Fibroblast of skin of right biceps (primary cell): ENCODE data around the gene MSH5.

ENCODE experiments used
- DNase-seq: peaks from one replicate; pipeline ENCODE4 v3.0.0-alpha.2; 2013

MSH5 gene

DNA sequence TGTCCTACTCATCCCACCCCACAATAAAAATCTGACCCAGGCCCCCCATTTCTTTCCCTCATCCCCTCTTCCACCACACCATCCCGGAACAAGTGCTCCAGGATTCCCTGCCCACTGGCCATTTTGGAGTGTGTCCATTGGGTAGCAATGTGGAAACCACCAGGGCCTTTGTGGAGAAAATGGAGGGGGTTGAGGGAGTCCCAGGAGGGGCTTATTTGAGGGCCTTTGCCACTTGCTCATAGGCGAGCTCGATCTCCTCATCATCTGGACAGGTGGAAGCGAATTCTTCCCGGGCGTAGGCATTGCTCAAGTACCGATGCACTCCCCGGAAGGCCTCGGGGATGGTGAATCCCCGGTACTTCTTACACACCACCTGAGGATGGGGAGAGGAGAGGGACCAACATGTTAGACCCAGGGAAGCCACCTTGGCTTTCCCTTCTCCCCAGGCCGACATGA, 9.1 kb upstream of the MSH5 start:
- DNase-seq = no peak

DNA sequence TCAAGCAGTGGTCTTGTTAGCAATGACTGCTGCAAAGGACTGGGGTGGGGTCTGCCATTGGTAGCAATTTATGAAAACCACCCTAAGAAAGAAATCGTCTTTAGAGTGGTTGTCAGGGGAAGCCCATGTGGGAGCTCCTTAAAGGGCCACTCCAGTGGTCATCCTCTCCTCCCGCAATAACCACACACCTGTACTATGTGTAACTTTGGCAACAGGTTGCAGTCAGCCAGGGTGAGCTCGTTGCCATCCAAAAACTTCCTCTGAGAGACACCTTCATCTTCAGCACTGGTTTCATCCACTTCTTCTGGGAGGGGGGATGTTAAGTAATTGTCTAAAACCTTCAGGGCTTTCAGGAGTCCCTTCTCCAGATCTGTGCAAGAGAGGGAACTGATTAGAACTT, 7.8 kb upstream of the MSH5 start:
- no peak for DNase-seq

DNA sequence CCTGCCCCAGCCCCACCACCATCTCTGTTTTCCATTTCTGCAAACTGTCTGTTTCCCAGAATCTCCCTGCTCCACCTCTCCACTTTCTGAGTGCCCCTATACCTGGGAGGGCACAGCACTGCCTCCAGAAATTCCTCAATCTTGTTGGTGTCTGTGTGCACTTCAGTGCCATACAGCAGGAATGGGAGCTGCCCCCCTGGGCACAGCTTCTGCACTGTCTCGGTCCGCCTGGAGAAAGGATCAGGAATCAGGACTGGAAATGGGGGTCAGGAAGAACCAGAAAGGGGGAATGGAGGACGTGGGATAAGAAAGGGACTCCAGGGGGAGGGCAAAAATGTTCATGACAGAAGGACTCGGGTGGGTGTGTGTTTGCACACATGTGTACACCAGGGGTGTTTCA, 6.1 kb upstream of the MSH5 start:
- DNase-seq = no peak

DNA sequence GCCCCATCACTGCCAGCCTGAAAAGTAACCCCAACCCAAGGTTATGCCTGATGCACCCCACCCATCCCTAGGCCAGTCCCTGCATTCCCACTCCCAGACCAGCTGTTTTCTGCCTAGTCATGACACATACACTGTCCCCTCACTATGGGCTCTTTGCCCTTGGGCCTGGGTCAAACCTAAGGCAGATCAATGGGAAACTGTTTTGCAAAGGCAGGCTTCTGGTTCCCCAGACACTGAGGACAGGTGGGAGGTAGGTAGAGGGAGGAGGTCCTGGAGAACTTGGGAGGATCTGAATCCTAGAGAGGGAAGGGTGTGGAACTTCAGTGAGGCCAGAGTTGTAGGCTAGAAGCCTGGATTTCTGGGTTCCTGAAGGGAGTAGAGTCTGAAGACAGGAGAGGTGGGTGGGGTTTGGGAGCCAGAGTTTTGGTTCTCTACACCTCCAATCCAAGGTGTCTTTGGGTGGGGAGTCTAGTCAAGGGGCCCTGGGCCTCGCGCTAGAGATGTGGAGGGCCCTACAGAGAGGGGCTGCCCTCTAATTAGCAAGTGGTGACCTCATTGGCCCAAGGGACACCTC, 5.5 kb upstream of the MSH5 start:
- DNase-seq = no peak

DNA sequence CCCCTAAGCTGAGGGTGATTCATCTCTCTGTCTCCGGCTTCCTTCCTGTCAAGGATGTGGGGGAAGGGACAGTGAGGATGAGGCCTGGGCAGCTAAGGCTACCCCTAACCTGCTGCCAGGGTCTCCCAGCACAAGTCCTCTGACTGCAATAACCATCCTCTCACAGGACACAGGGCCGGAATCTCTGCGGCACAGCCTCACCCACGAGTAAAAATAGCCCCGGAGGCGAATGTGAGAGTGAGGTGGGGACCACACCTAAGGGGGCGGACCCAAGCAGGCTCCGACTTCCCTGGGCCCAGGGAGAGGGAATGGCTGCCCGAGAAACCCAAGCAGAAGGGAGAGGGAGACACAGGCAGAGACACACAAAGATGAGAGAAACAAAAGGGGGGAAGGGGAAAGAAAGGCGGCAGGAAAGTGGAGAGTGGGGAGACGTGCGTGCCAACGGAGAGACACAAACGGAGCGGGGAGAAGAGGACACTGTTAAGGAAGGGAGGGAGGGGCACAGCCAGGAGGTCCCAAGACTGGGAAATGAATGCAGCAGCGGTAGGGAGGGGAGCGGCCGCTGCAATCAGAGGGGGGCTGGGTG, 4.9 kb upstream of the MSH5 start:
- peak; percentile 88 for DNase-seq

DNA sequence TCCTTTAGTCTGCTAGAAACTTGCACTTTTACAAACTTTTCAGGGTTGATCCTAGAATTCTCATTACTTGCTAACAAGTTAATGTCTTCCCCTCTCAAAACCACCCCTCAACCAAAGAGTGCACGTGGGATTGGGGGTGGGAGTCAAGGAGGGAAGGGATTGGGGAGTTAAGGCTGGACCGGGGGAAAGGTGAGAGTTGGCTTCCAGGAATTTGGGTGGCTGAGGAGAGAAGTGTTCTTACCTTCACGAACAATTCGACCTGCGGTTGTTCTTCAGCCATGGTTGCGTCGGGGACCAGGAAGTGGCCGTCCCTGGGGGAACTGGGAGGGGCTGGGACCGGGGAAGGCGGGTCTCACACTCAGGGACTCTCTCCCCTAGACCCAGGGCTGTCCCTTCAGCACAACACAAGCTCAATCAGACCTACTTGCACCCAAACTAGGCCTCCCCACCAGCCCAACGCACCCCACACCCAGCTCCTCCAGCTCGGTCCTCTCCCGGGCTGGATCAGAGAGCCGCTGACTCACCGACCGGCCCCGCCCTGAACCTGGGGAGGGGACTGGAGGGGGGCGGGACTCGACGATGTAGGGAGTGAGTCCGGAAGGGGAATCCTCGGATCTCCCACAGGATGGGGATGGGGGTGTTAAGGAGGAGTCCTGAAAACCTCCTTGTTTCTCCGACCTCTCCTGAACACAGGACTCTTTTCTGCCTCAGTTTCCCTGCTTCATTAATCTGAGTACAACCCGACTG, 3.6 kb upstream of the MSH5 start, which contains the start of gene CLIC1:
TSS of gene CLIC1 (minus strand) at position 510 of the 747 bp plus-strand sequence. CDS start at position 280, 230 bp downstream.
- DNase-seq = peak; percentile 90

DNA sequence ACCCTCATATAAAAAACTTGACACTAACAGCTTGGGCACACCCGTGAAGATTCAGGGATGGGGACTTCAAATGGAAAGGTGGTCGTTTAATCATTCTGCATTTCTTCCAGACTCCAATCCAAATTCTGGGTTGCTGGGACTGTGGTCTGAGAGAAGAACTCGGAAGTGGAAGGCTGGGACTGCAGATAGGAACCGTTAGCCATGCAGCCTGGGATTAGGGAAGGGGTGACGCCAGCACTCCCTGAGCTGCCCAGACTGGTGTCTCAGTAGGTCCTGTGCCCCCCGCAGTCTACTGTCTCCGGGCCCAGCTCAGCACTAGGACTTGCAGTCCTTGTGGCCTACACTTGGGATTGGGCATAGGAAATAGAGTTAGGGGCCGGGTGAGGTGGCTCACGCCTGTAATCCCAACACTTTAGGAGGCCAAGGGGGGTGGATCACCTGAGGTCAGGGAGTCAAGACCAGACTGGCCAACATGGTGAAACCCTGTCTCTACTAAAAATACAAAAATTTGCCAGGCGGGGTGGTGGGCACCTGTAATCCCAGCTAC, 3.0 kb upstream of the MSH5 start:
- no peak for DNase-seq

DNA sequence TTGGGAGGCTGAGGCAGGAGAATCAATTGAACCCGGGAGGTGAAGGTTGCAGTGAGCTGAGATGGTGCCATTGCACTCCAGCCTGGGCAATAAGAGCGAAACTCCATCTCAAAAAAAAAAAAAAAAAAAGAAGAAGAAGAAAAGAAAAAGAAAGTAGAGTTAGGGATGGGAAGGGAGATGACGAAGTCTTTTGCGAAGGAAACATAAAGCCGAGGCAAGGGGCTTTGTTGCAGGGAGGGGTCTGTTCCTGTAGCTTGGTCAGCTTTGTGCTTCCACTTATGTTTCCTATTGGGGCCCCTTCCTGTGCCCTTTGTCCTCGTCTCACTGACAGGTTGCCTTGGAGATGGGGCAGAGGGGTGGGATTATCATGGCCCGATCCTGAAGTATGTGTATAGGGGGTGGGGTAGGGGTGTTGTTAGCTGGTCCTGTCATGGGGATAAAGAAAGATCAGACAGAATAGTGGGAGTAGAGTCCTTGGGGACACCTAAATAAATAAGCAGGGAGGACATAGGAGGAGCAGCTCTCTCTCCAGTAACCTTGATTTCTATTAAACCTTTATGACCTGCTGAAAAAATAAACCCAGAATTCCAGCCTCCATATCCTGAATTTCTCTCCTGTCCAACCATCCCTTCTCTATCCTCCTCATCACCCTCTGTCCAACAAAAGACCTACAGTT, 2.4 kb upstream of the MSH5 start:
- DNase-seq = no peak

DNA sequence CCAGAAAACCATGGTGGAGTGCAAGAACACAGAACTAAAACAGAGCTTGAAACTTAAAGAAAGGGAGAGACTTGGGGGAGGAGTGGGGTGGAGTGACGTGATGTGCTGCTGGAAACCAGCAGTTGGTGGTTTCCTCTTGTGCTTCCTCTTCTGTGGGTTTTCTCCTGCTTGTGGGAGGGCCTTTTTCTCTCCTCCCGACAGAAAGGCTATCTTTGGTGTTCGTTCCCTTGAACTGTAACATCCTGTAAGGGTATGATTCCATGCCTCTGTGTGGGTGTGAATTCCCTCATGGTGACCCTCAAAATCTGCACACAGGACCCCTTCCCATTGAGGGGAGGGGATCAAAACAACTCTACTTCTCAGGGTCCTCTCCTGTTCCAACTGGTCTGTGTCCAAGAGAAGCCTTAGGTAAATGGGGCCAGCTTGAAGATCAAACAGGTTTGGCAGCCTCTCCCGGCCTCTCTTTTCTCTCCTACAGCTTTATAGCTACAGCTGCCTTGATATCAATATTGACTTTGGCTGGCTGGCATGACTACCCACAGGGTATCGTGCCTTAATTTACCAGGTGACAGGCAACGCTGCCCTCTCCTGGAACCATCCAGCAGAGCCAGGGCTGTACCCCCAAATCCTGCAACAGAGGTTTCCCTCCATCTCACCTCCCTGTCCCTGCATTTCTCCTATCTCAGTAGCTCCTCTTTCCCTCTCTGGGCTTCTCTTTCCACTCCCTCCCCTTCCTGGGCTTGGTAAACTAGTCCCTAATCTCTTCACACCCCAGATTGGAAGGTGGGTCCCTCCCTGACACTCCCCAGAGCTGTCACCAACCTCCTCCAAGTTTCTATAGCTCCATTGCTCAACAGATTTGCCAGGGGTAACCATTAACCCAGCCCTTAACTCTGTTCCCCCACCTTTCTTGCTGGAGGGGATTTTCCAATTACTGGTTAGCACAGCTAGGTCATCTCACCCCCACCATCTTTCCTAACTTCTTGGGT, 1.5 kb upstream of the MSH5 start:
- peak; percentile 86 for DNase-seq

DNA sequence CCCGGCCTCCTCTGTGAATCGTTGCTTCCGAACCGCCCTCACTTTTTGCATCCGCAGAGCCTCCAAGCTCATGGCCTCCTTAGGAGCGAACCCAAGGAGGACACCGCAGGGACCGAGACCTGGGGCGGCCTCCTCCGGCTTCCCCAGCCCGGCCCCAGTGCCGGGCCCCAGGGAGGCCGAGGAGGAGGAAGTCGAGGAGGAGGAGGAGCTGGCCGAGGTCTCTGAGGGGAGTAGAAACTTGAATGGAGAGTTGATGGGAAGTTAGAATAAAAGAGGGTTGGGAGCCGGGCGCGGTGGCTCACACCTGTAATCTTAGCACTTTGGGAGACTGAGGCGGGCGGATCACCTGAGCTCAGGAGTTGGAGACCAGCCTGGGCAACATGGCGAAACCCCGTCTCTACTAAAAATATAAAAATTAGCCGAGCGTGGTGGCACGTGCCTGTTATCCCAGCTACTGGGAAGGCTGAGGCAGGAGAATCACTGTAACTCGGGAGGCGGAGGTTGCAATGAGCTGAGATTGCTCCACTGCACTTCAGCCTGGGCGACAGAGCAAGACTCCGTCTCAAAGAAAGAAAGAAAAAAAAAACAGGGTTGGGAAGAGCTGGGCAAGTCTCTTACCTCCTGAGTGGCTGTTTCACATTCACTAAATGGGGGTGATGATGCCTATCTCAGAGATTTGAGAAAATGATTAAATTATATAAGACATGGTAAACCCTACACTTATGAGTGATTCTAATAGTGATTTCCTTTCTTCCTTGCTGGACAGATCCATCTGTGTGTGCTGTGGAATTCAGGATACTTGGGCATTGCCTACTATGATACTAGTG, 805 bp downstream of the MSH5 start:
- DNase-seq = no peak

DNA sequence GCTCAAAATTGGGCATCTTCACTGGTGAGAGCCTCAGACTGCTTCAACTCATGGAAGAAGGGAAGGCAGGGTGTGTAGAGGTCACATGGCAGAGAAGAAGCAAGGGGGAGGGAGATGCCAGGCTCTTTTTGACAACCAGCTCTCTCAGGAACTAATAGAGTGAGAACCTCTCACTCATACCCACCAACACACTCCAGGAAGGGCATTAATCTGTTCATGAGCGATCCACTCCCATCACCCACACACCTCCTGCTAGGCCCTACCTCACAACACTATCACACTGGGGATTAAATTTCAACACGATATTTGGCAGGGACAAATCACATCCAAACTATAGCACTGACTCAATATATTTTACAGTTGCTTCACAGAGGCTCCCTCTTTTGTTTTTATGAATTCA, 2.0 kb downstream of the MSH5 start:
- DNase-seq = no peak

DNA sequence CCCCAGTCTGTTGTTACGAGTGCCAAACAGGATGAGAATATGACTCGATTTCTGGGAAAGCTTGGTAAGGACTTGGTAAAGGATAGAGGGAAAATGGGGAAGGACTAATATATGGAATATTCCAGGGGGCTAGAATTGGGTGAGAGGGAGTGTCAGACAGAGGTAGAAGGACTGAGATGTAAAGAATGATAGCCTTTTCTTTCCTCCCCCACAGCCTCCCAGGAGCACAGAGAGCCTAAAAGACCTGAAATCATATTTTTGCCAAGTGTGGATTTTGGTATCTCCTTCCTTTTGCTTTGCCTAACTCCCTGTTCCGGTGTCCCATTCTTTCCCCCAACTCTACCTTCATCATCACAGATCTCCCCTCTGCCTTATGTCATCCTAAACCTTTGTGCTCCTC, 3.1 kb downstream of the MSH5 start:
- DNase-seq = no peak

DNA sequence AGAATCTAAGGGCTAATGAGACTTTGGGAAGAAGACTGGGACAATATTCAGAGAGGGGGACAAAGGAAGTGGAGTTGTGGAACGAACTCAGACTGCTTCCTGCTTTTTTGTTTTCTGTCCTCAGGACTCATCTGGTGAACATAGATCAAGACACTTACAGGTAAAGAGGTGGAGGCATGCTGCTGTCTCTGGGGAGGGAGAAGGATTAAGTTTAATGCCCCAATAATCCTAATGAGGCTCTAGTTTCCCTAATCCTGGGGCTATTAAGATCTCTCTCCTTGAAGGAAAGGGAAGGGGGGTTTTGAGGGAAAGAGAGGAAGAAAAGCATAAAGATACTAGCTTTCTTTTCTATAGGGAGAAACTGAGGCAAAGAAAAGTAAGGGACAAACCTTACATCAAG, 4.6 kb downstream of the MSH5 start:
- DNase-seq = no peak

DNA sequence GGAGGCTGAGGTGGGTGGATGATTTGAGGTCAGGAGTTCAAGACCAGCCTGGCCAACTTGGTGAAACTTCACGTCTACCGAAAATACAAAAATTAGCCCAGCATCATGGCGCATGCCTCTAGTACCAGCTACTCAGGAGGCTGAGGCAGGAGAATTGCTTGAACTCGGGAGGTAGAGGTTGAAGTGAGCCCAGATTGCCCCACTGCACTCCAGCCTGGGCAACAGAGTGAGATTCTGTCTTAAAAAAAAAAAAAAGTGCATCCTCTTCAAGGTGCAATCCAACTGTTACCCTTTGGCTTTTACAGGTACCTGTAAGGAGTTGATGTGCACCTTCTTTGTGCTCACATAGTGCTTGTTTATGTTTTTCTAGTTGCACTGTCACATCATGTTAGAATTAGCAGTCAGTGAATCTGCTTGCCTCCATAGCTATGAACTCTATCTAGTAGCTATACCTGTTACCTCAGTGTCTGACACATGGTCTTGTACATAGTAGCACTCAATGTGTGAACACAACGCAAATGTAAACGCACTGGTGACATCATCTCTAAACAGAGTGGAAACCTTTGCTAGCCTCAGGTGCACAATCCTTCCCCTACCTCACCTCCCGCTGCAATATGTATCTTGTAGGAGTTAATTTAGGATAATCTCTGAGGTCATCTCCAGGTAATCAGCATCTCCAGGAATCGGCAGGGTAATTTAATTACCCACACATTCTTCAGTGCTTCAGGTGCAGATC, 9.7 kb downstream of the MSH5 start:
- no peak for DNase-seq

DNA sequence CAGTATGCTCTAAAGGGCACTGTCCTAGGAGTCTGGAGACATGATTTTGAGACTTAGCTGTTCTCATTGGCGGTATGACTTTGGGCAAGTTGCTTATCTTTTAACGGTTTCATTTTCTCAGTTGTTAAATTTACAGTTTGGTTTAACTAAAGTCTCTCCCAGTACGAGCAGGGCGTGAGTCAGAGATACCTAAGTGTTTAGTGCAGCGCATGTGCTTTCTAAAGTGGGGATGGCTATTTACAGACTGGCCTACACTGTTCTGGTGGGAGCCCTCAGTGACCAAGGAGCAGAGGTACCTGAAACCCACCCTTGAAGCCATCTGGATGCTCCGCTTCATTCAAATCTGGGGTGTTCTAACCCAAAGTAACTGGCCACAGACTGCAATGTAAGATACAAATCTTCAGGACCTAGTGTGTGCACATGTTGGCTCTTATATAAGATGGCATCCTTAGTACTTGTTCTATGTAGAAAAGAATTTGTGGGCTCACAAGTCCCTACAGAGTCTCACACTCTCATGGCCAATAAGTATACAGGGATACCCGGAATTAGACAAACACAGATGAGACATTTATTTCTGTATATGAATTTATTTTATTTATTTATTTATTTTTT, 10.7 kb downstream of the MSH5 start:
- DNase-seq = no peak

DNA sequence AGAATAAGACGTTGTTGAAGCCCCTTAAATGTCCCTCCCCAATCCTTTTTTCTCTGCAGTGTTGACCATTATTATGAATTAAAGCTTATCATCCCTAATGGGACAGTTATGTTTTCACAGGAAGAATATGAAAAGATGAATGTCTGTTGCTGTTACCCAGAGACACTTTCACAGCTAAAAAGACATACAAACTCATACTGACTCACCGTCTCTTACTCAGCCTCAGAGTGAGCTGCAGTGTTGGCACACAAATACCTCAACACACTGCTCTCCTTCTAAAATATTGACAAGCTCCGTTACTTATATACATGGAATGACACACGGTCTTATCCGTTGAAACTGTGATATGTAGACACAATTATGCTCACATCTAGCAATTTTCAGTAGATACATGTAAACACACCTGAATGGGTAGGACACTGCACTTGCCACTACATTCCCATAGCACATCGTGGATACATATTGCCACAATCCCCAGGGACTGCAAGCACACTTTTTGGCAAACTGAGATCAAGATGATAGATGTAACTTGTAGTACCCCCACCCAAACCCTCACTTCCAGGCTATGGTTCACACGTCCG, 13.0 kb downstream of the MSH5 start:
- peak; percentile 84 for DNase-seq

DNA sequence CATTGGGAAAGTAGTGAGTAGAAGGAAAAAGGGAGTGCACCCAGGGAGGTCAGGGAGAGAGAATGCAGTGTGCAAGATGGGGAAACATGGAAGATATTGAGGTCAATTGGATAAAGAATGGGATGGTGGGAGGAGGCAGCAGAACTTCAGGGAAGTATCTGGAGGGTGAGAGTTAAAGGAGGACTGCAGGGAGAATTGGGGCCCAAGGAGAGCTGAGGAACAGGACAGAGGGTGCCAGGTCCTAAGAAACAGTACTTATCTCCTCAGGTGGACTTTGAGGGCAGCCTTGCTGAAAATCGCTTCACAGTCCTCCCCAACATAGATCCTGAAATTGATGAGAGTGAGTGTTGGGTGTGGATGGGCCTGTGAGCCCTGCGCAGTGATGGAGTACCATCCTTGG, 18.5 kb downstream of the MSH5 start:
- DNase-seq = no peak

DNA sequence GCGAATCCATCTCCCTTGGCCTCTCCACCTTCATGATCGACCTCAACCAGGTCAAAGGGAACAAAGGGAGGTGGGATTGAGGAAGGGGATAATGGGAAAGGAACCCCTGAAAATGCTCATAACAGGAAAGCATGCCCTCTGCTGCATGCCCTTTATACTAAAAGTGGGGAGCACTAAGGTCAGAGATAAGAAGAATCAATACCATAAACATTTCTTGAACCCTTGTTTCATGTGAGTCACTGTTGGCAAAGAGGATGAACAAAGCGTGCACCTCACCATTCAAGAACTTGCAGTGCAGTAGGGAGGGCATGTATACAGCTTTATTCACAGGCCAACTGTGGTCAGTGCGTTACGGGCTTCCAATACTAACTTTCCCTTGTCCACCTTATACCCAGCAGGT, 21.0 kb downstream of the MSH5 start:
- no peak for DNase-seq

DNA sequence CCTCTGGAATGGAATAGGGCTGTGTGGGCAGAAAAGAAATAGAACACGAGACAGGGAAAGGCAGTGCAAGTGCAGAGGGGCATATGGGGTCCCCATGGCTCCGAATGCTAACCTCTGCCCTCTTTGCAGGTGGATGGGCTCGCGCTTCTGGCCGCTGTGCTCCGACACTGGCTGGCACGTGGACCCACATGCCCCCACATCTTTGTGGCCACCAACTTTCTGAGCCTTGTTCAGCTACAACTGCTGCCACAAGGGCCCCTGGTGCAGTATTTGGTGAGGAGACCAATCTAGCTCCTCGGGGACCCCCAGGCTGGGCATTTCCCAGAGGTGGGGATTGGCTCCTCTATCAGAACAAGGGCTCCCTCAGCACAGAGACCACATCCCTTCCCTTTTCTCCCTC, 21.5 kb downstream of the MSH5 start:
- DNase-seq = no peak

DNA sequence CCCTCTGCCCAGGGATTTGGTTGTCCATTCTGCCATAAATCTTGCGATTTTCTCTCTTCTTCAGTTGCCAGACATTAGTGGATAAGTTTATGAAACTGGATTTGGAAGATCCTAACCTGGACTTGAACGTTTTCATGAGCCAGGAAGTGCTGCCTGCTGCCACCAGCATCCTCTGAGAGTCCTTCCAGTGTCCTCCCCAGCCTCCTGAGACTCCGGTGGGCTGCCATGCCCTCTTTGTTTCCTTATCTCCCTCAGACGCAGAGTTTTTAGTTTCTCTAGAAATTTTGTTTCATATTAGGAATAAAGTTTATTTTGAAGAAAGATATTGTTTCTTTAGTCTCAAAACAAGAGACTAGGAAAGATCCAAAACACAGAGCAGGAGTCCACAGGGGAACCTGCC, 22.6 kb downstream of the MSH5 start, which contains the start of gene SAPCD1:
TSS of gene SAPCD1 (plus strand) at position 301 of the 400 bp plus-strand sequence. CDS start 399 bp downstream, outside the sequence.
- DNase-seq = no peak
